ENCODE results near the gene VPS26A.

DNA sequence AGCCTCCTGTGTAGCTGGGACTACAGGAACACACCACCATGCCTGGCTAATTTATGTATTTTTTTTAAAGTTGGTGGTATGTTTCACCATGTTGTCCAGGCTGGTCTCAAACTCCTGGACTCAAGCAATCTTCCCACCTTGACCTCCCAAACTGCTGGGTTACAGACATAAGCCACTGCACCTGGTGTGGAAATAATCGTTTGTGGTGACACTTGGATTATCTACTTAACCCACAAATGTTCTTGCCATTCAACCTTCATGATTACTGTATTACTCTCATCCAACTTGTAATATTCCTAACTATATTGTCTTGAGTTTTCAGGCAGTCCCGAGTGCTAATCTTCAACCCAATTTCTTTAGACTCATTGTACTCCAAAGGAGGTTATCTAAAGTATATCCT is 45.7 kb upstream of the VPS26A start:
- no peak for TF ChIP-seq EP300 (IDR thresholded peaks at IDR 0.05)
- TF ChIP-seq, protein P1, sequence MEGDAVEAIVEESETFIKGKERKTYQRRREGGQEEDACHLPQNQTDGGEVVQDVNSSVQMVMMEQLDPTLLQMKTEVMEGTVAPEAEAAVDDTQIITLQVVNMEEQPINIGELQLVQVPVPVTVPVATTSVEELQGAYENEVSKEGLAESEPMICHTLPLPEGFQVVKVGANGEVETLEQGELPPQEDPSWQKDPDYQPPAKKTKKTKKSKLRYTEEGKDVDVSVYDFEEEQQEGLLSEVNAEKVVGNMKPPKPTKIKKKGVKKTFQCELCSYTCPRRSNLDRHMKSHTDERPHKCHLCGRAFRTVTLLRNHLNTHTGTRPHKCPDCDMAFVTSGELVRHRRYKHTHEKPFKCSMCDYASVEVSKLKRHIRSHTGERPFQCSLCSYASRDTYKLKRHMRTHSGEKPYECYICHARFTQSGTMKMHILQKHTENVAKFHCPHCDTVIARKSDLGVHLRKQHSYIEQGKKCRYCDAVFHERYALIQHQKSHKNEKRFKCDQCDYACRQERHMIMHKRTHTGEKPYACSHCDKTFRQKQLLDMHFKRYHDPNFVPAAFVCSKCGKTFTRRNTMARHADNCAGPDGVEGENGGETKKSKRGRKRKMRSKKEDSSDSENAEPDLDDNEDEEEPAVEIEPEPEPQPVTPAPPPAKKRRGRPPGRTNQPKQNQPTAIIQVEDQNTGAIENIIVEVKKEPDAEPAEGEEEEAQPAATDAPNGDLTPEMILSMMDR (IDR thresholded peaks at IDR 0.05), result no peak
- no peak for TF ChIP-seq POLR2A (IDR thresholded peaks at IDR 0.05)
- TF ChIP-seq POLR2AphosphoS5 (IDR thresholded peaks at IDR 0.05), result no peak

All from upper lobe of left lung (tissue), 4 donors.